Activated CD4-positive, alpha-beta T cell treated with anti-CD3 and anti-CD28 coated beads, Interleukin-2, amount 50 U/mL, for 4 hours (primary cell): ENCODE measurements around the gene PGC.
A peak's percentile ranks its signal among the peaks of the same experiment; 100 is the strongest.

ENCODE experiments used
- DNase-seq, 2 experiments: peaks; one replicate each; pipeline ENCODE4 v3.0.0-alpha.2; 2020

The PGC gene

DNA sequence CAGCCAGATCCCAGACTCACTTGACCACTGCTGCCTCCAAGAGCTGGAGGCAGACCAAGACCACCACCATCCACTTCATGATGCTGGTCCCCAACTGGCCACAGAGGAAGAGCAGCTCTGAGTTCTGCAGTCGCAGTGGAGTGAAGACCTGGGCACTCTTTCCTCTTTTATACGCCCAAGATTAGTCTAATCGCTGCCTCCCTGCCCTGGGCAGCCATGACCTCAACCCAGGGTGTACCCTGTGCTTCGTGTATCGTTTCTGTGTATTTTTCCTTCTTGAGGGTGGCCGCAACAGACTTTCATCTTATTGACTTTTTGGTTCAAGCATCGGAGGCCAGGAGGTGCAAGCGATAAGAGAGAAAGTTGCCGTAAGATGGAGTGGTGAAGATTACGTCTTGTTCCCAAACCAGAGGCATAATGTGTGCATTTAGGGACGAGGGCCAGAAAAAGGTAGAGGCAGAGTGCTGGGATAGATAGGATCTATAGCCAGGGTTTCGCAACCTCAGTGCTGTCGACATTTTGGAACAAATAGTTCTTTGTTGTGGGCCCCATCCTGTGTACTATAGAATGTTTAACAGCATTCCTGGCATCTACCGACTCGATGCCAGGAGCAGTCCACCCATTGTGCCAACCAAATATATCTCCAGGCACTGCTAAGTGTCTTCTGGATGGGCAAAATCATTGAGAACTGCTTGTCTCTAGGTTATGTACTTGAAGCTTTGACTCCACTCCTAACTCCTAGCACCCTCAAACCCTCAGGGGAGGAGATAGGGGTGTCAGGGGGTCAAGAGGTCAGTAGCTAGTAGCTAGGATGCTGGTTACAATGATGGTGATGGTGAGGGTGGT lies at the start of gene PGC:
TSS of gene PGC (minus strand) at position 142 of the 846 bp plus-strand sequence. CDS start at position 79, 63 bp downstream.
- no peak for DNase-seq

DNA sequence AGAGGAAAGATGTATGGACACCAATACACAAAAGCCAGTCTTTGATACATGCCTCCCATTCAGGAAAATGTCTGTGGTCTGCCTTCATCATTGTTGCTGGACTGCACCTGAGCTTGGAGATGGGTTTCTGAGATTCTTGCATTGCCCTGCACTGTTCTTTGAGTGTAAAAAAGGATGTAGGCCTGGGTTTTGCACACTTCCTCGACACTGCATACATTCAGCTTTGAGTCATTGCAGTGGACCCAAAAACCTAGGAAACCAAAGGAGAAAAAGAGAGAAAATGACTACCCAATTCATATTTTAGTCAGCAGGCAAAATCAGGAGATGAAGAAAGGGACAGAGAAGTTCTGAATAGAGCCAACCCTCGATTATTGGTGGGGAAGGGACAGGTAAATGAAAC lies 49.3 kb upstream of the PGC start:
- no peak for DNase-seq

DNA sequence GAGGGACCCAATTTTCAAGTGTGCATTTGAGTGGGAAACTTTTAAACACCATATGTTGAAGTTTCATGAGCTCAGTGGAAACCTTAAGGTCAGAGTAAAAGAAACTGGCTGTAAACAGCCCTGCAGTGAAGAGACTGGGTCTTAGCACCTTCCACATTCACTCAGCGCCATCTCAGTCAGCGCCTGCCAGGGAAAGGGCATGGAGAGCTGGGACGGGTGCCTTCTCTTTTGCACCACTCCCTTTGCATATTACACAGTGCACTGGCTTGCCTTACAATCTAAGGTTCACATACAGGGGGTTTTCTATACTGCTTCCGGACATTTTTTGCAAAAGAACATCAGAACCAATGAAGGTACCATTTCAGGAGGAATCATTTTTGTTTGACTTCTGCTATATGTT lies 44.8 kb upstream of the PGC start:
- DNase-seq, result no peak

DNA sequence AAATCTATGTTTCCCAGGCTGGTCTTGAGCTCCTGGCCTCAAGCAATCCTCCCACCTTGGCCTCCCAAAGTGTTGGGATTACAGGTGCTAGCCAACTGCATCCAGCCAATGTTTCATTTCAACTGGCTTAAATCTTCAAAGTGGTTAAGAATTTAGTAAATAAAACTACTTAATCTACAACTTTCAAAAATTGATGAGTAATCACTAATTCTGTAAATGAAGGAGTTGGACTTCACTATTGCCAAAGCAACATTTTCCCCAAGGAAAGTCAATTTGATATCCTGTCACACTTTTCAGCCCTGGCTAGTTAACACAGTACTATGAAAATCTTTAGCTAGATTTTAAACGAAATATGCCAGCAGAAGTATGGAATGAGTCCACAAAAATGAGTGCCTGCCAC lies 44.1 kb upstream of the PGC start:
- DNase-seq, result no peak

DNA sequence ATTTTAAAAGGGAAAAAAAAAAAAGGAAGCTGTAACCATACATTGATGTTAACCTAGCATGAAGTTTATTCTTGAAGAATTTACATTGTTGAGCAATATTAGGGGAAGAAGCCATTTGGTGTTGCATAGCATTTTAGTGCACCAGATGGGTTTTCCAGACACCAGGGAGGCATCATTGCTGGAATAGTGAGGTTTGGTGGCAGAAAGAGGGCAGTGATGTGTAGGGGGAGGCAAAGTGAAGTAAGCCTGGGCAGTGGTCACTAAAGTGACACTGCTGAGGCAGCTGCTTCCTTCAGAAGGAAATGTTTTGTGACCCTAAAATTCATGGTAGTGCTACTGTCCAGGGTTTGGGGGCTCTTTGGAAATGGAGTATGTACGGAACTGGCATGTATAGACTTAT lies 42.8 kb upstream of the PGC start:
- DNase-seq, result no peak

DNA sequence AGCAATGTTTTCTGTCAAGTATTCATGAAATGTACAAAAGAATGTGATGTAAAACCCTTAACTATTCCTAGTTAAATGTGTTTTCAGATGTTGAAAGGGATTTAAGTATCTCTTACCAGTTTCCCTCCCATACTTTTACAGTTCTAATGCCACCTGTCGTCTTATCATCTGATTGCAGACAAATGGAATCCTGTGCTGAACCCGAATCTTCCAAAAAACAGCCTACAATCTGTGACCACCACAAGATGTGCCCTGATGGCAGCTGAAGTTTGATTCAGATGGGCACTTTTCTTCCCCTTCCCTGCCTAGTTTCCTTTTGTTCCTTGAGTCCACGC lies 42.2 kb upstream of the PGC start:
- DNase-seq, result no peak

DNA sequence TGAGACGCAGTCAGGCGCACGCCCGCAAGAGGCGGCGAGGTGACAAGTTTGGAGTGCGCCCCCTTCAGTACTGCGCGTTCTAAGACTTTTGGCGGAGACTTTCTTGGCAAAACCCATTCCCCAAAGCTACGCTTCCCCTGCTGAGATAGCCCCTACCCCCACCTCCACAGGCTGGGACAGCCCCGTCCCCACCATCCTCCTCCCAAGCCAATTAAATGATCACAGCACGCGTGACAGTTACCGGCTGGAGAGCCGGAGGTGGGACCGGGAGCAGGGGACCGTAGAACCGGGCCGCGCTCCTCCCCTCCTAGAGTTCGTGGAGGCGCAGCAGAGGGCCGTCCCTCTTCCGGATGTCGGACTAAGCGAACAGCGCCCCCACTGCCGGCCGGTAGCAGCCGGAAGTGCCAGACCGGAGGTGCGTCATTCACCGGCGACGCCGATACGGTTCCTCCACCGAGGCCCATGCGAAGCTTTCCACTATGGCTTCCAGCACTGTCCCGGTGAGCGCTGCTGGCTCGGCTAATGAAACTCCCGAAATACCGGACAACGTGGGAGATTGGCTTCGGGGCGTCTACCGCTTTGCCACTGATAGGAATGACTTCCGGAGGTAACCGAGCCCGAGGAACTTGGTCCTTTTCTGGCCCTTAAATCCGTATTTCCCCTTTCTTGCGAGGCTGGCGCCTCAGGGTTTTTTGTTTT lies 40.2 kb upstream of the PGC start, which contains the start of gene TOMM6:
TSS of gene TOMM6 (plus strand) at position 476 of the 699 bp plus-strand sequence. CDS start at position 480, 4 bp downstream.
- peak; percentile 93 to 94 for DNase-seq

DNA sequence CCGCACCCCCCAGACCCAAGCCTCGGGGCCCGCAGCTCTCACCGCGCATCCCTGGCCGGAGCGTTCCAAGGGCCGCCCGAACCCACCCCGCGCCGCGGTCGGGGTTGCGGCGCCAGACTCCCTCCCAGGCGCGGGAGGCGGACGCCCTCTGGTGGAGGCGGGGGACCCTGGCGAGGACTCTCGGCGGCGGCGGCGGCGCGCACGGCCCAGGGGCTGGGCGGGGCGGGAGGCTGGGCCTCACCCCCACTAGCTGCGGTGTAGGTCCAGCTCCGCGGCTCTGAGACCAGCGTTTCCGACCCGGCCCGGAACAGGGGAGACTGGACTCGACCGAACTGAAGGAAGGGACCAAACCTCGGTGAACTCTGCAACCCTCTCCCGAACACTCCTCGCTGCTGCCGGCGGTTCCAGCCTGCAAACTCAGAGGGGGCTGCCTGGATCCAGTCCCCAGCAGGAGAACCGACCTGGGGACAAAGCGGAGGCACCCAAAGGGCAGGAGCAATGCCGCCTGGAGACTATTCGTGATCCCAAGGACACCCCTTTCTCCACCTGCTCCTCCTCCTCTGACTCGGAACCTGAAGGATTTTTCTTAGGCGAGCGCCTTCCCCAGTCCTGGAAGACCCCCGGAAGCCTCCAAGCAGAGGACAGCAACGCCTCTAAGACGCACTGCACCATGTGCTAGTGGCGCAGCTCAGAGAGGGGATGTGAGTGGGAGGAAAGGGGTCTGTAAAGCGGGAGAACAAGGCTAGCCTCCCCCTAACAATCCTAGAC lies 39.4 kb upstream of the PGC start:
- peak; percentile 82 to 84 for DNase-seq

DNA sequence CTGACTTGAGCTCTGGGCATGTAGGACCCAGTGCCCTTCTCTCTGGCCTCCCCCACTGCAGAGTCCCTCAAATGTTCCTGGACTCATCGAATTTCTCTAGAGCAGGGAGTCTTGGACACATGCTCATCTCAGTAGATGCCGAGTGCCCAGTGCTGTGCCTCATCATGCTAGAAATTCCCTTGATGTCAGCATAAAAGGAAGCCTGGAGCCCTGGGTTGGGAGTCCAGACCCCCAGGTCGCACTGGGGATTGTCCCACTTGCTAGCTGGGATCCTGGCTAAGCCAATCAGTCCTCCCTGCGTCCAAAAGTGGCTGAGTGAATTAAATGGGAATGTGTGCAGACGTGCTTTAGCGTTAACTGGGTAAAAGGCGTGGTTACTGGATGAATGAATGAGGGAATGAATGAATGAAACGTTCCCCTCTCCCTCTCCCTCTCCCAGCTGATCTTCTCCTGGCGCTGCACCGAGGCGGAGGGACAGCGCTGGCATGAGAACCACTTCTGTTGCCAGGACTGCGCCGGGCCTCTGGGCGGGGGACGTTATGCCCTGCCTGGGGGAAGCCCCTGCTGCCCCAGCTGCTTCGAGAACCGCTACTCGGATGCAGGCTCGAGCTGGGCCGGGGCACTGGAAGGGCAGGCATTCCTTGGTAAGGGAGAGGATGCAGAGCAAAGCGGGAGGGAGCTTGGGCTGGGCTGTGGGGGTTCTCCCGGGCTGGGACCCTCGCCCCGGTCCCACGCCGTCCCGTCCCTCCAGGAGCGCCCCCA lies 38.7 kb upstream of the PGC start:
- DNase-seq, result no peak

DNA sequence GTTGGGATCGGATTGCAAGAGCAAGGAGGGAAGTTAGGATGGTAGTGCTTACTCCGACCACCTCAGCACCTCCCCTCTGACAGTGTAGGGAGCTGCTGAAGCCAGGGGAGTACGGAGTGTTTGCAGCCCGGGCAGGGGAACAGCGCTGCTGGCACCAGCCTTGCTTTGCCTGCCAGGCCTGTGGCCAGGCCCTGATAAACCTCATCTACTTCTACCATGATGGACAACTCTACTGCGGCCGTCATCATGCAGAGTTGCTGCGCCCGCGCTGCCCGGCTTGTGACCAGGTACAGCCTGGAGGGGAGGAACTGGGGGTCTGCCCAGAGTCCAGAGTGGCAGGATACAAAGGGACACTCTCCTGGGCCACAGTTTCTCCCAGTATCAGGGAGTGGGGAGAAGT lies 38.1 kb upstream of the PGC start:
- no peak for DNase-seq

DNA sequence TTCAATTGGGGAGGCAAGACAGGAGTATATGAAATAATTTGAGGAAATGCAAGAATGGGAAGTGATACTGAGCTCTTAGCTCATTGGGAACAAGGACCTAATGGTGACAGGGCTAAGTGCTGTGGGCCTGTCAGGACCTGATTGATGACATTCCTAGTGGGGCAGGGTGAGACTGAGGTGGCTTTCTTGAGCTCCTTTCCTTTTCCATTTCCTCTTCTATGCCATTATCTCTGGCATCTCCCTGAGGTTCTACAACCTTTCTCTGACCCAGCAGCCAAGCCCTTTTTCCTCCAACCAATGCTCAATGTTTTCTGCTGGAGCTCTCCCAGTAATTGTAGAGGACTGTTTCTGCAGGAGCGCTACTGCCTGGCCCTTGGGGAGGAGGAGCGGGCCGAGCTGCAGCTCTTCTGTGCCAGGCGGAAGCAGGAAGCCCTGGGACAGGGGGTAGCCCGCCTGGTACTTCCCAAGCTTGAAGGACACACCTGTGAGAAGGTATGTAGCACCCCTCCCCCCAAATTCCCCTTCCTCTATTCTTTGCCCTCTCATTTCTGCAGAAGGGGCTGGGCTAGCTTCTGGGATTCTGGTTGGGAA lies 37.5 kb upstream of the PGC start:
- DNase-seq, result no peak

DNA sequence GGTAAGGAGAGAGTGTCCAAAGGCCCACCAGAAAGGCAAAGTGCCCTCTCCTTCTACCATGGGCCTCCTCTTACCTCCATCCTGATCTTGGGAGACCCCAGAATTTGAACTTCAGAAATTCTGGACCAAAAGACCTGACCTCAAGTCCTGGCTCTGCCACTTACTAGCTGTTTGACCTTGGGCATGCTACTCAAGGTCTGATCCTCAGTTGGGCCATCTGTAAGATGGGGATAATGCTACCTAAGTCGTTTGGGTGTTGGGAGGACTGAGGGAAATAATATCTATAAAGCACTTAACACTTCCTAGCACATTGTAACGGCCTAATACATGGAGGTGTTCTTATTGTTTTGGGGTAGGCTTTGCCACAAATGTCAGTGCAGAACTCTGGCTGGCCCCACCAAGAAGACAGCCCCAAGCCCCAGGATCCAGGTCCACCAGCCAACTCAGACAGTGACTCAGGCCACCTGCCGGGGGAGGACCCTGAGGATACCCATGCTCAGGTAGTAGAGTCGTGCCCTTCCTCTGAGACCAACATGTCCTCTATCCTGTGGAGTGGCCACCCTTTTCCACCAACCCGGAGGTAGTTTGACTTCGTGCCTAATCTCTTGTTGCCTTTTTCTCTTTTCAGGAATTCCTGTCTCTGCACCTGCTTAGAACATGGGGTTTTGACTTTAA lies 36.0 kb upstream of the PGC start:
- DNase-seq, result no peak

DNA sequence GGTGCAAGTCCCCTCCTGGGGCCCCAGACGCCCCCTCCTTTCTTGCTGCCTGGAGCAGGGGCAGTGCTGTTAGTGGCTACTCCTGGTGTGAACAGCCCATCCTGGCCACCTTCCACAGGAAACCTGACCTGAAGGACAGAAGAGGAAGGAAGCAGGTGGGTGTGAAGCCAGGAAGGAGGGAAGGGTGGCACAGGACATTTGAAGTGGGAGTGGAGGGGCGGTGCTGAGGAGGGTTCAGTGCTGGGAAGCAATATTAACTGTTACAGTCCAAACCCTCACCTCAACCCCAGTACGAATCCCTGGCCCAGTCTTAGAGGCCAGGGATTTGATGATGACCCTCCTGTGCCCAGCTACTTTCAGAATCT lies 34.2 kb upstream of the PGC start:
- no peak for DNase-seq

DNA sequence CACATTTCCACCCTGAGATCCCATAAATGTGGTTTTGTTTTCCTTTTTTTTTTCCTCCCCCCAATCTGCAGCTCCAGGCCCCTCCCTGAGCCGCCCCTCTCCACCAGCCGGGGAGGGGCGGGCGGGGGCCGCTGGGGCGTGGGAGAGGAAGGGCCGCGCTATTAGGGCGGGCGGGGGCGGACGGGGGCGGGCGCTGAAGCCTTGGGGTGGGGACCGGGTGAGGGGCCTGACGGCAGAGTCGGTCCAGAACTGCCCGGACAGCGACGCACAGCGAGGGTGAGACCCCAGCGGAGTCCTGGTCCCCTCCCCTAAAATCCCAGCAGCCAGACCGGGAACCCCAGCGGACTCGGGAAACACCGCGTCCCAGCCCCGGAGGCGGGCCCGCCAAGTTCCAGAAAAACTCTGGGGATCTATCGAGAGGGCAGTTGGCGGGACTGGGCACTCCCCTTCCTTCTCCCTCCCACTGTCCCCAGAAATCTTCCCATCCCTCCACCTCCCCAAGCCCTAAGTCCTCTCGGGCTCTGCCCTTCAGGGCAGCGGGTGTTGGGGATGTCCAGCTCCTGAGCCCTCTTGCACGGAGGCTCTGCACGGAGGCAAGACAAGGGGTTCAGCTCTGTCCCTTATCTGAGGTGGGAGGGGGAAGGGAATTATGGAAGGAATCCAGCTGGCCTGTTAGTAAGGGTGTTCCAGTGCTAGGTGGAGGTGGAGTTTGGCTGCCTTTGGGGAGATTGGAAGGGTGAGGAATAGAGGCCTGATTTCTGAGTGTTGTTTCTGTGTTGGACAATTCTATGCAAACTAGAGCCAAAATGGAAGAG lies 33.6 kb upstream of the PGC start, which contains the start of gene PRICKLE4:
TSS of gene PRICKLE4 (plus strand) at position 232 of the 815 bp plus-strand sequence. CDS start 2,692 bp downstream, outside the sequence.
- no peak for DNase-seq

DNA sequence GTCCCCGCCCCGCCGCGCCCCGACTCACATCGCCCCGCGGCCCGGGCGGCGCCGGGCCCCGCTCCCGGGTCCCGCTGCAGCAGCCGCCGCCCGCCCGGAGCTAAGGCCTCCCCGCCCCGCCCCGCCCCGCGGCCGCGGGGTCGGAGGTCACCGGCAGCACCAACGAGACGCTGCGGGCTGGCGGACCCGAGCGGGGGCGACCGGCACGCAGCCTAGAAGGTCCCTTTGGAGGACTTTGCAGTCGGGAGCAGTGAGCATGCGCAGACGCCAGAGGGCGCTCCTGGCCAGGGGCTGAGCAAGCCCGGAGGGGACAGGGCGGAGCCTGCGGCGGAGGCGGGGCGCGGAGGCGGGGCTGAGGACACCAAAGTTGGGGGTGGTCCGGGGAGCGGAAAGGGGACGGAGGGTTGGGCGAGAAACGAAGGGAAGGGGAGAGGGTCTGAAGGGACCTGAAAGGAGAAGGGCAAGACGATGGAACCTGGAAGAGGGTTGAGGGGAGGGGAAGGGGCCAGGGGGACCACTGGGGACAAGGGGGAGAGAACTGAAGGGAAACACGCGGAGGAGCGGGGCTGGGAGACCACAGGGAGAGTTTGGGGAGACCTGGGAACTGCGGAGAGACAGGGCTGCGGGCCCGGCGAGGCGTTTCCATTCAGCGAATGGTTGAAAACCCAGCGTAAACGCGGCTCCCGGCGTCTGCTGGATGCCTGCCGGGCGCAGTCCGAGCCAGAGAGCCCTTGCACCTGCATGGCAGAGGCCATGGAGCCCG lies 32.8 kb upstream of the PGC start, which contains the start of gene FRS3:
TSS of gene FRS3 (minus strand) at position 113 of the 763 bp plus-strand sequence. CDS start 2,913 bp downstream, outside the sequence.
- peak; percentile 99 for DNase-seq

DNA sequence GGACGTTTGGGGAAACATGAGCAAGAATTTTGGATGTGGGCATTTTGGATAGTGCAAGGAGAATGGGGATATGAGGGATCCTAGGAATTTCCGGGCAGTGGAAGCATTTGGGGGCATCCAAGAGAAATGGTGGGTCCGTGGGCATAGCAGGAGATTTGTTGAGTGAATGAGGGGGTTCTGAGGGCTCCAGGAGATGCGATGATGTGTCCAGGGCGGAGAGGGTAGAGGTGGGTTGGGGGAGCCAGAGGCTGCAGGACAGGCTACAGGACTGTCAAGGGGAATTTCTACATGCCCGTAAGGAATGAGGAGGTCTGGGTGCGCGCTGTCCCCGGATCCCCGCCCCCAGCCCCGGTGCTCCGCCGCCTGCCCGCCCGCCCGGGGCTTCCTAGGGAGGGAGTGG lies 32.1 kb upstream of the PGC start:
- no peak for DNase-seq

DNA sequence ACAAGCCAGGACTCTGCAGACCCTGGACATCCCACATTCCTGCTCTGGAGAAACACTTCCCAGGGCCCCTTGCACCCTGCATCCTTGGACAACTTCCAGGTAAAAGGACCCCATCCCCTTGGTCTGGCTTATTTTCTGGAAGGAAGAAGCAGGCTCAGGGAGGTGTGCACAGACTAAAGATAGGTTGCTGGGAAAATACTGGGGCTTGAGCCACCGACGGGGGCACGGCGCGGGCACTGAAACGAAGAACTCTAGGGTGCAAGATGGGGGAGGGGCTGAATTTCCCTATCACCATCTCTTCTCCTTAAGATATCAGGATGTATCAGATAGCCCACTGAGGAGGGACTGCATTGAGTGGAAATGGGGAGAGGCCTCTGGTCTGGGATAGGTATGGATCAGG lies 31.7 kb upstream of the PGC start:
- no peak for DNase-seq

DNA sequence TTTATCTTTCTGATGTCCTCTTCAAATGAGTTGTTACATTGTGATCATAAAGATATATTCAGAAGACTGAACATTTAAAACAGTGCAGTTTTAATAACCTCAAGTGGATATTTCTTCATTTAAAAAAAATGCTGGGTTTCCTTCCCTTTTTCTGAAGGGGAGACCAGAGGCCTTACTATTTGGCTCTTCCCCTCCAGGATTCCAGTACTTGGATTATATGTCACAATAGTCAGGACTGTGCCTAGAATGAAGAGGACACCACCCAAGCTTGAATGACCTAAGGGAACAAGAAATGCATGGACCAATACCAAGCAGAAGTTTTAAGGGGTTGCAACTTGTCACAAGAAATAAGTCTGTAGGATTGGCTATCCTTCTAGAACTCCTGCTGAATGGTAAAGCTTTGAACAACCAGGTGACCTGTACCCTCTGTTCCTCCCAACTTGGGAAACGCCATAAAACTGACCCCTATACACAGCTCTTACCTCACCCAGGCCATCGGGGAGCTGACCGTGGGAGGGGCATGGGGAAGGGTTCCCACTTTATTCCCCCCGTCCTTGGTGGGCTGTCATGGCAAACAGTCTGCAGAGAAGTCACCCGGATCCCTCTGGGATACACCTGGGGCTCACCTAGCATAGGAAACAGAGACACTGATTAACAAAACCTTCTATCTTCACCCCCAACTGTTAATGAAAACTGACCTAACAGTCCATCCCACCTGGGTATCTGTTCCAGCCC lies 30.5 kb upstream of the PGC start:
- no peak for DNase-seq

DNA sequence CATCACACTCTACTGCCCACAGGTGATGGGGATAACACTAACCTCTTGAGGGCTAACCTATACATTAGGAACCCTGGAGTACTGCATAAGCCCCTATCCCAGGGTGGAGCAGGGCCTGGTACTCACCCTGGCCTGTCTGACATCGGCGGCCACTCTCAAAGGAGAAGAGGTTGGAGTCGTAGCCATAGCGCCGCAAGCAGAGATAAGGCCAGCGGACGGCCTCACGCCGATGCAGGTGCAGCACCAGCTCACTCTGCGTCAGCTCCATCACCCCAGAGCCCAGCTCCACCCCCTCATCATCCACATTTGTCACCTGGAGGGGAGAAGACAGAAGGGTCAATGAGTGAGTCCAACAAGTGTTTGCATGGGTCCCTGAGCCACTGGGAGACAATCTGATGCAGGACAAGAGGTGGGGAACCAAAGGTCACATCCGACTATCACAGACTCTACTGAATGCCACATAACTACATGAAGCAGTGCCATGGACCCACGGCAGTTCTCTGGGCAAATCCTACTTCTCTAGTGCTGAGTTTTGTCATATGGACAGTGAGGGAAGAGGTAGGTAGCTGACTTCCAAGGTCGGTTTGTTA lies 28.2 kb upstream of the PGC start:
- no peak for DNase-seq
